ENCODE results near the gene C10orf62. TPM values are rescaled to one million over a fixed set of nuclear protein-coding genes. Genes with fewer than 3 reads are reported as not detected.

Gene C10orf62
- total and polyA plus RNA-seq, 2 donors (not counting 3 experiments of a cell fraction or from before 2014, with no cell fraction given): not detected

DNA sequence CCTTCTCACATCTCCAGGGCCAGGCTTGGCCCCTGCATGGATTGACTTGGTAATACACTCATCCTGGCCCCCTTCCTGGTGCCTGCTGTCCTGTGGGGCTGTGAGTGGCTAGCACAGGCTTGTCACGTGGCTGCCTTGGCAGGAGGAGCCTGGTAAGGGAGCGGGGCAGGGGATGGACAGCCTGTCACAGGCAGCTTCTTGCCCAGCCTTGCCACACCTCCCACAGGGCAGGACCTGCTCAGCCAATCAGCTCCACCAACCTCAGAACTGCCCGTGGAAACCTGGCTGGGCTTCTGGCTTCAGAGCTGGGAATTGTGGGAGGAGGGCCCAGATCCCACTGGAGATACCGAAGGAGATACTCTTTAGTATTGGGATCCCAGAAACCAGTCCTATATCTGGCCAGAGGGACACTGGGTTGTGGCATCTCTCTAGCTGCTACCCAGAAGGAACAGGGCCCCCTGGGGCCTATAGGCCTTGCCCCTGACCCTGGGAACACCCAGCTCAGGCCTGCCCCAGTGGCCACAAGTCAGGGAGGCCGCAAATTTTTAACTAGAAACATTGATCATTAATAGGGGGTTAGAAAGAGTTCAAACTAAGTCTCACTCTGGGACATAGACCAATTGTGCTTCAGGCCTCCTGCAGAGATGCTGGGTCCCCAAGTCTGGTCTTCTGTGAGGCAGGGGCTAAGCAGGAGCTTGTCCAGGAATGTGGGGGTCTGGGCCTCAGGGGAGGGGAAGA, 5.3 kb upstream of the C10orf62 start, which contains the start of gene HOGA1:
HOGA1 (plus strand) TSS at position 330 of the 738 bp plus-strand sequence; CDS start at position 645, 315 bp downstream.
- DNase-seq (ENCODE audit: low read depth, low spot score): peak; percentile 47
- Histone ChIP-seq H3K9me3 (replicated peaks; ENCODE audit: control insufficient read depth, insufficient read depth, low read length) (no peaks in the 10 kb centered on the region), H3K4me2 (ENCODE audit: insufficient read depth, low read length) (no peak within 1 kb of the TSS), H2AFZ (ENCODE audit: low read depth, low read length) (peak within 1 kb of the TSS; percentile 28), H3K27me3 (ENCODE audit: control insufficient read depth in 2 of 2, insufficient read depth in 2 of 2, low read length in 2 of 2) (no peaks in the 10 kb centered on the region), H3K4me1 (ENCODE audit: control insufficient read depth, extremely low read depth, insufficient read depth, low read length) (no peaks in the 10 kb centered on the region), H4K20me1 (replicated peaks; ENCODE audit: control insufficient read depth, extremely low read depth, insufficient read depth, low read length) (no peaks in the 10 kb centered on the region), H3K9ac (replicated peaks; ENCODE audit: extremely low read depth, insufficient read depth, low read length) (no peak within 1 kb of the TSS), H3K27ac (ENCODE audit: insufficient read depth, low read depth, low read length) (no peak within 1 kb of the TSS), H3K36me3 (ENCODE audit: control insufficient read depth in 2 of 2, extremely low read depth in 1 of 2, insufficient read depth in 2 of 2, low read length in 2 of 2) (no peaks in the 10 kb centered on the region), H3K79me2 (ENCODE audit: control insufficient read depth, insufficient read depth, low read length) (no peaks in the 10 kb centered on the region), H3K9me1 (replicated peaks; ENCODE audit: control insufficient read depth, extremely low read depth, insufficient read depth, low read length) (no peaks in the 10 kb centered on the region), H3K4me3 (replicated peaks in 1 of 3; ENCODE audit: insufficient read depth in 1 of 3, low read depth in 1 of 3, low read length in 3 of 3) (no peak within 1 kb of the TSS)
- intact Hi-C loops (cut with micrococcal nuclease) (loop anchor here (1.0 kb wide), 1 partner anchor 12 kb away; no protein-coding TSS in a partner anchor), dilution Hi-C loops (cut with MboI; ENCODE audit: extremely low pct_ligation_motif_present, low sequenced_read_pairs) (no loop called here)
- ChIA-PET CTCF (interaction anchor here (1.2 to 3.0 kb wide), 6 partner anchors 8 to 28 kb away, joined by 3 to 11 read pairs (median 8); partner anchors contain the start of gene ANKRD2), POLR2A (no interaction called here)
- BruUV-seq (replicated peaks): no TSS peak
- no peak for TF ChIP-seq POLR2A (IDR thresholded peaks at IDR 0.05; ENCODE audit: low read depth, low read length)
- TF ChIP-seq JUN (IDR thresholded peaks at IDR 0.05; ENCODE audit: borderline replicate concordance, insufficient read depth, insufficient read length, low read depth): no peak
- TF ChIP-seq FOS (IDR thresholded peaks at IDR 0.05; ENCODE audit: borderline replicate concordance, insufficient read depth, low read length): no peak
- TF ChIP-seq, protein P1, sequence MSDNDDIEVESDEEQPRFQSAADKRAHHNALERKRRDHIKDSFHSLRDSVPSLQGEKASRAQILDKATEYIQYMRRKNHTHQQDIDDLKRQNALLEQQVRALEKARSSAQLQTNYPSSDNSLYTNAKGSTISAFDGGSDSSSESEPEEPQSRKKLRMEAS (IDR thresholded peaks at IDR 0.05; ENCODE audit: insufficient read depth, insufficient read length): peak; percentile 18
- no peak for TF ChIP-seq GATA2 (IDR thresholded peaks at IDR 0.05; ENCODE audit: insufficient read depth, insufficient read length, low read depth, low read length)
- no peak for TF ChIP-seq POLR2AphosphoS5 (IDR thresholded peaks at IDR 0.05; ENCODE audit: insufficient read depth, low read depth, low read length)
- TF ChIP-seq EZH2 (IDR thresholded peaks at IDR 0.05; ENCODE audit: borderline replicate concordance, low read depth, low read length, severe bottlenecking): no peak
- no peak for TF ChIP-seq MYC (IDR thresholded peaks at IDR 0.05; ENCODE audit: low read depth, low read length)
- TF ChIP-seq, protein P2, sequence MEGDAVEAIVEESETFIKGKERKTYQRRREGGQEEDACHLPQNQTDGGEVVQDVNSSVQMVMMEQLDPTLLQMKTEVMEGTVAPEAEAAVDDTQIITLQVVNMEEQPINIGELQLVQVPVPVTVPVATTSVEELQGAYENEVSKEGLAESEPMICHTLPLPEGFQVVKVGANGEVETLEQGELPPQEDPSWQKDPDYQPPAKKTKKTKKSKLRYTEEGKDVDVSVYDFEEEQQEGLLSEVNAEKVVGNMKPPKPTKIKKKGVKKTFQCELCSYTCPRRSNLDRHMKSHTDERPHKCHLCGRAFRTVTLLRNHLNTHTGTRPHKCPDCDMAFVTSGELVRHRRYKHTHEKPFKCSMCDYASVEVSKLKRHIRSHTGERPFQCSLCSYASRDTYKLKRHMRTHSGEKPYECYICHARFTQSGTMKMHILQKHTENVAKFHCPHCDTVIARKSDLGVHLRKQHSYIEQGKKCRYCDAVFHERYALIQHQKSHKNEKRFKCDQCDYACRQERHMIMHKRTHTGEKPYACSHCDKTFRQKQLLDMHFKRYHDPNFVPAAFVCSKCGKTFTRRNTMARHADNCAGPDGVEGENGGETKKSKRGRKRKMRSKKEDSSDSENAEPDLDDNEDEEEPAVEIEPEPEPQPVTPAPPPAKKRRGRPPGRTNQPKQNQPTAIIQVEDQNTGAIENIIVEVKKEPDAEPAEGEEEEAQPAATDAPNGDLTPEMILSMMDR (IDR thresholded peaks at IDR 0.05; ENCODE audit: extremely low read depth in 1 of 2, insufficient read depth in 1 of 2, low read depth in 1 of 2, low read length in 2 of 2): no peak
- FAIRE-seq: peak; percentile 86

Data from endothelial cell of umbilical vein (primary cell).